ENCODE results near the gene DDX23.

DNA sequence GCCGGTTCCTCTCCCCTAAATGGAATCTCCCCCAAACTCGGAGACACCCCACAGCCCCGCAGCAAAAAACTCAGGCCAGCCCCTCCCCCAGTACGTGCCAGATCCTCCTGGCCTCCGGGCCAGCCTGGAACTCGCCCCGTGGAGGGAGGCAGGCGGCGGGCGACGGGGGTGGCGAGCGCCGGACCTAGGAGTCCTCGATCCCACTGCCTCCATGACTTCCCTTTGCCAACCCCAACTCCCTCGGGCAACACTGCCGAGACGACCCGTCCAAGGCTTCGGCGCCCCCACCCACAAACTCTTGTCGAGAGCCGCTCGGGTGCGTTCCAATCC is 63.5 kb downstream of the DDX23 start:
- TF ChIP-seq POLR2A (IDR thresholded peaks at IDR 0.05) = no peak
- TF ChIP-seq, protein P1, sequence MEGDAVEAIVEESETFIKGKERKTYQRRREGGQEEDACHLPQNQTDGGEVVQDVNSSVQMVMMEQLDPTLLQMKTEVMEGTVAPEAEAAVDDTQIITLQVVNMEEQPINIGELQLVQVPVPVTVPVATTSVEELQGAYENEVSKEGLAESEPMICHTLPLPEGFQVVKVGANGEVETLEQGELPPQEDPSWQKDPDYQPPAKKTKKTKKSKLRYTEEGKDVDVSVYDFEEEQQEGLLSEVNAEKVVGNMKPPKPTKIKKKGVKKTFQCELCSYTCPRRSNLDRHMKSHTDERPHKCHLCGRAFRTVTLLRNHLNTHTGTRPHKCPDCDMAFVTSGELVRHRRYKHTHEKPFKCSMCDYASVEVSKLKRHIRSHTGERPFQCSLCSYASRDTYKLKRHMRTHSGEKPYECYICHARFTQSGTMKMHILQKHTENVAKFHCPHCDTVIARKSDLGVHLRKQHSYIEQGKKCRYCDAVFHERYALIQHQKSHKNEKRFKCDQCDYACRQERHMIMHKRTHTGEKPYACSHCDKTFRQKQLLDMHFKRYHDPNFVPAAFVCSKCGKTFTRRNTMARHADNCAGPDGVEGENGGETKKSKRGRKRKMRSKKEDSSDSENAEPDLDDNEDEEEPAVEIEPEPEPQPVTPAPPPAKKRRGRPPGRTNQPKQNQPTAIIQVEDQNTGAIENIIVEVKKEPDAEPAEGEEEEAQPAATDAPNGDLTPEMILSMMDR (IDR thresholded peaks at IDR 0.05) = no peak

Measured in breast epithelium (tissue), 3 donors.